ENCODE data around the gene ETV3. TPM values are rescaled to one million over a fixed set of nuclear protein-coding genes. Genes with fewer than 3 reads are reported as not detected.
A peak's percentile ranks its signal among the peaks of the same experiment; 100 is the strongest.
"Not testable (repeated sequence)": the region's sequence is repeated elsewhere in the genome, so short reads cannot be mapped to it uniquely, and the experiment has no call there.

Gene ETV3
- total RNA-seq, result 10 to 100 TPM; 23.4 to 33.3 TPM

DNA sequence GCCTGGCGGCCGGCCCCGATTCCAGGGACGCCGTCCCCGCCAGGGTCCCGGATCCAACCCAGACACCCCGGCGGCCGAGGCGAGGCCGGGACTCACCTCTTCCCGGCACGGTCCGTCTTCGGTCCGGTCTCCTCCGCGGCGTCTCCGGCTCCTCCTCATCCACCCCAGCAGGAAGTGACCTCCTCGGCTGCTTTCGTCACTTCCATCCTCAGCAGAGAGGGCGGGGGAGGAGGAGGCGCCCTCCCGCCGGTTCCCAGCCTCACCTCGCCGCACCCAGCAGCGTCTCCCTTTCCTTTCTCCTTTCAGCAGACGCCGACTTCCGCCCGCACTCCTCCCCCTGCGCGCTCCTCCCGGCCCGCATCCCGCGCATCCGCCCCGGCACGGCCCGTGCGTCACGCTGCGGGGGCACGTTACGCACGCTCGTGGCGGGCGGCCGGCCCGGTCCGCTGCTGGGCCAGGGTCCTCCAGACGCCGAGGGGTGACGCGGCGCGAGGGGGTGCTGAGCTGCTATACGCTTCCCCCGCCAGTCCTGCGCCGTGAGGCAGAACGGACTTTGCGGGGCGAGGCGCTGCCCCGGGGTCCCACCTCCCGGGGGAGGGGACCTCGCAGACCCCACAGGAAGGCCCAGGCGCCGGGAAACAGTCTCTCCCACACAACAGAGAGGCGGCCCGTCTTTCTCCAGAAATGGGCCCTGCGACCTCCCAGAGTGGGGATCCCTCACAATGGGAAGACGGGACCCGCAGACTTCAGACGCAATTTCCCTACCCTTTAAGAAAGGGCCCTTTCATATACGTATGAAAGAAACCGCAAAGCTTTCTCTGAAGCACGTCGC is at the start of gene ETV3:
Gene ETV3 (minus strand): TSS at position 176 of the 832 bp plus-strand sequence. CDS start 2,043 bp downstream, outside the sequence.
- H3K27ac ChIP-seq, result peak within 1 kb of the TSS; percentile 96 to 97
- no peaks in the 10 kb centered on the region for H3K27me3 ChIP-seq (replicated peaks; ENCODE audit: insufficient read depth)
- H3K4me3 ChIP-seq, result peak within 1 kb of the TSS; percentile 93 to 96
- DNase-seq (ENCODE audit: low spot score), result peak; percentile 92
- H3K36me3 ChIP-seq, result peaks cover 0 to 11% of the 10 kb centered on the region in 2 donors
- TF ChIP-seq POLR2AphosphoS5 (IDR thresholded peaks at IDR 0.05) (peak; percentile 93), POLR2A (IDR thresholded peaks at IDR 0.05) (peak; percentile 95)
- TF ChIP-seq, protein P1, sequence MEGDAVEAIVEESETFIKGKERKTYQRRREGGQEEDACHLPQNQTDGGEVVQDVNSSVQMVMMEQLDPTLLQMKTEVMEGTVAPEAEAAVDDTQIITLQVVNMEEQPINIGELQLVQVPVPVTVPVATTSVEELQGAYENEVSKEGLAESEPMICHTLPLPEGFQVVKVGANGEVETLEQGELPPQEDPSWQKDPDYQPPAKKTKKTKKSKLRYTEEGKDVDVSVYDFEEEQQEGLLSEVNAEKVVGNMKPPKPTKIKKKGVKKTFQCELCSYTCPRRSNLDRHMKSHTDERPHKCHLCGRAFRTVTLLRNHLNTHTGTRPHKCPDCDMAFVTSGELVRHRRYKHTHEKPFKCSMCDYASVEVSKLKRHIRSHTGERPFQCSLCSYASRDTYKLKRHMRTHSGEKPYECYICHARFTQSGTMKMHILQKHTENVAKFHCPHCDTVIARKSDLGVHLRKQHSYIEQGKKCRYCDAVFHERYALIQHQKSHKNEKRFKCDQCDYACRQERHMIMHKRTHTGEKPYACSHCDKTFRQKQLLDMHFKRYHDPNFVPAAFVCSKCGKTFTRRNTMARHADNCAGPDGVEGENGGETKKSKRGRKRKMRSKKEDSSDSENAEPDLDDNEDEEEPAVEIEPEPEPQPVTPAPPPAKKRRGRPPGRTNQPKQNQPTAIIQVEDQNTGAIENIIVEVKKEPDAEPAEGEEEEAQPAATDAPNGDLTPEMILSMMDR (IDR thresholded peaks at IDR 0.05), result peak in 2 of 4 experiments; percentile 14 to 17
- H3K4me1 ChIP-seq (replicated peaks), result peaks cover 6% of the 10 kb centered on the region
- intact Hi-C loops (cut with DNase I), result loop anchor here (2.0 kb wide), 1 partner anchor 94 kb away; the partner anchor contains the start of gene ARHGEF11
- no peaks in the 10 kb centered on the region for H3K9me3 ChIP-seq
- WGBS, result under 1% methylated on average over 82 of the region's 85 CpGs

DNA sequence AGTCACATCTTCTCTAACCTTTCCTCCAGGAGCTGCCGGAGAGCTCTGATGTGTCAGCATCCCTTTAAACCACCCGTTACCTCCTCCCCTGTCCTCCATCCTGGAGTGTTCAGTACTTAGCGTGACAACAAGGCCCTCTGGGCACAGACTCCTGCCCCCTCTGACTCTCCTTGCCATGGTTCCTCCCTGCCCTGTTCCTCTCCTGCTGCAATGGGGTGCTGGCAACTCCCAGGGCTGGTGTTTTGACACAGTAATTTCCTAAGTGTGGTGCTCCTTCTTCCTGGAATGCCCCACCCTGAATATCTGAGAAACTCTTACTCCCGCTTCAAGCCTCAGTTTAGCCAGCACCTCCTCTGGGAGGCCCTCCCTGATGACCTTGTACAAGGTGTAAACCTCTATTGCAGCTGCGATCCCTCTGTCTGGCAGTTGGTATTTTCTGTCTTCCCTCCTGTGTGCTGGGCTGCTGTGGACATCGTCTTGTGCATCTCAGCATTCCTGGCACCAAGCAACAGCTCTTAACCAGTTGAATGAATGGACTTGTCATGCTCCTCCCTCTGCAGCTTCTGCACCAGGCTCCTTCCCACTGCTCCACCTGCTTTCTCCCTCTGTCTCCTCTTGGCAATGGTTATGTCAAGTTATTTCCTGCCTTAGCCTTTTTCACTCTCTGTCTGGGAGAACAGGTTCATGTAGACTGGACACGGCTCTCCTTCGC is 48.2 kb upstream of the ETV3 start:
- DNase-seq (ENCODE audit: low spot score), result no peak
- Histone ChIP-seq H3K27ac (no peak overlapping the region), H3K4me1 (replicated peaks) (no peaks in the 10 kb centered on the region), H3K27me3 (replicated peaks; ENCODE audit: insufficient read depth) (no peaks in the 10 kb centered on the region), H3K36me3 (no peaks in the 10 kb centered on the region), H3K4me3 (no peak overlapping the region), H3K9me3 (no peaks in the 10 kb centered on the region)
- intact Hi-C loops (cut with DNase I), result no loop called here
- TF ChIP-seq POLR2AphosphoS5 (IDR thresholded peaks at IDR 0.05) (no peak), POLR2A (IDR thresholded peaks at IDR 0.05) (no peak)
- TF ChIP-seq, protein P1 (IDR thresholded peaks at IDR 0.05), result no peak
- whole genome bisulfite sequencing, result 63% methylated on average over 8 of the region's 8 CpGs

DNA sequence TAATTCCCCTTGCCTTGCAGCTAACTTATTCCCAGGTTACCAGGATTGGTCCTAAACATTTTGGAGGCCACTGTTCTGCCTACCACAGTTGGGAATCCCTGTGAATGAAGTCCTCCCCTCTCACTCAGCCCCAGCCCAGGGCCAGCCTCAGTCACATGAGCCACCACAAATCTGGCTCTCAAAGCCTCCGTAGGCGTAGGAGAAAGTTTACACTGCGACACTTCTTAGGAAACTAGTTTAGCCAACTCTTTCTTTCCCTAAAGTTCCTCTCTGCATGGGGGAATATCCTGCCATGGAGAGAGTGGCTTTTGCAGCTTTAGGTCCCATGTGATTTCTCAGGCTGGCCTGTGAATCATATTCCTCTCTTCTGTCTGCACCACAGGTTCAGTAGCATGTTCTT is 45.7 kb upstream of the ETV3 start:
- H3K9me3 ChIP-seq, result no peaks in the 10 kb centered on the region
- H3K4me1 ChIP-seq (replicated peaks), result no peaks in the 10 kb centered on the region
- H3K27me3 ChIP-seq (replicated peaks; ENCODE audit: insufficient read depth), result no peaks in the 10 kb centered on the region
- H3K36me3 ChIP-seq, result no peaks in the 10 kb centered on the region
- H3K4me3 ChIP-seq, result no peak overlapping the region
- TF ChIP-seq, protein P1 (IDR thresholded peaks at IDR 0.05), result no peak
- TF ChIP-seq POLR2AphosphoS5 (IDR thresholded peaks at IDR 0.05) (no peak), POLR2A (IDR thresholded peaks at IDR 0.05) (no peak)
- WGBS, result 71% methylated on average over 3 of the region's 3 CpGs
- no peak for DNase-seq (ENCODE audit: low spot score)
- no peak overlapping the region for H3K27ac ChIP-seq
- intact Hi-C loops (cut with DNase I), result no loop called here

DNA sequence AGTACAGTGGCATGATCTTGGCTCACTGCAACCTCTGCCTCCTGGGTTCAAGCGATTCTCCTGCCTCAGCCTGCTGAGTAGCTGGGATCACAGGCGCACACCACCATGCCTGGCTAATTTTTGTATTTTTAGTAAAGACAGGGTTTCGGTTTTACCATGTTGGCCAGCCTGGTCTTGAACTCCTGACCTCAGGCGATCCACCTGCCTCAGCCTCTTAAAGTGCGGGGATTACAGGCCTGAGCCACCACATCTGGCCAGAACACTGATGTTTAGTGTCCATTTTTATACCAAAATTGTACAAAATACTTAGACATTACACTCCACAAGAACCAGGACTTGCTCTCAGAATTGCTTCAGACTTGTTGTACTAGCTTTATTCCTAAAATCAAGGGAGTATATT is 44.2 kb upstream of the ETV3 start:
- H3K4me3 ChIP-seq; H3K36me3 ChIP-seq; intact Hi-C loops (cut with DNase I); DNase-seq (ENCODE audit: low spot score); H3K27me3 ChIP-seq (replicated peaks; ENCODE audit: insufficient read depth); H3K27ac ChIP-seq; H3K9me3 ChIP-seq; H3K4me1 ChIP-seq (replicated peaks): not testable (repeated sequence)
- WGBS, result 89% methylated on average over 5 of the region's 5 CpGs

DNA sequence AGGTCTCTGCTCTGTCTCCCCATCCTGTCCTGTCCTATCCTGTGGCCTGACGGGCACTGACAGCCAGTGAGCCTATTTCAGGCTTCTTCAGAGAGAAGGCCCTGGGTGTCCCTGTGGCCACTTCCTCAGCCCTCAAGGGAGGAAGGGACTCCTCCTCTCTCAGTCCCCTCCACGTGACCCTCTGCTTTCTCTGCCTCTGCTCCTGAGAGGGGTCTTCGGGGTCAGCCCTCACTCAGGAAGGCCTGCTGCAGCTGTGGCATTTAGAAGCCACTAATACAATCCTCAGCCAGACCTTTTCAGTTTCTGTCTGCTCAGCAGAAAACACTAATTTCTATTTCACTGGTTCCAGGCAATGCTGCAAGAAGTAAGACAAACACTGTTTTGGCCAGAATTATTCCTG is 43.6 kb upstream of the ETV3 start:
- Histone ChIP-seq H3K36me3 (no peaks in the 10 kb centered on the region), H3K27me3 (replicated peaks; ENCODE audit: insufficient read depth) (no peaks in the 10 kb centered on the region), H3K9me3 (no peaks in the 10 kb centered on the region), H3K4me1 (replicated peaks) (no peaks in the 10 kb centered on the region), H3K27ac (no peak overlapping the region), H3K4me3 (no peak overlapping the region)
- intact Hi-C loops (cut with DNase I), result no loop called here
- no peak for DNase-seq (ENCODE audit: low spot score)
- TF ChIP-seq POLR2AphosphoS5 (IDR thresholded peaks at IDR 0.05) (no peak), POLR2A (IDR thresholded peaks at IDR 0.05) (no peak)
- TF ChIP-seq, protein P1 (IDR thresholded peaks at IDR 0.05), result no peak
- 74% methylated on average over 3 of the region's 3 CpGs for WGBS

All from prostate gland (tissue), 2 donors.